Spleen (tissue), 11 donors: ENCODE measurements around the gene DGKB. TPM values are rescaled to one million over a fixed set of nuclear protein-coding genes. Genes with fewer than 3 reads are reported as not detected.

Experiments
- DNase-seq: peaks from one replicate; pipeline ENCODE4 v3.0.0-alpha.2; 2020
- H3K27ac ChIP-seq, 8 donors: fragments of 200-600 bp; sonication (generic) in 7 of 8; 1 replicate in 4 of 8; 2 replicates in 4 of 8; pipeline versions ENCODE4 v1.5.0 to v1.8.0; 2016 to 2021; ENCODE audit warnings: inconsistent platforms in 4 of 8, mild to moderate bottlenecking in 4 of 8, moderate library complexity in 1 of 8
- H3K27me3 ChIP-seq, 7 donors: fragments of 200-600 bp; sonication (generic) in 6 of 7; replicated peaks in 1 of 7; 1 replicate in 4 of 7; 2 replicates in 3 of 7; pipeline versions ENCODE4 v1.5.0 to v1.8.0; 2016 to 2021; ENCODE audit warnings: inconsistent platforms in 3 of 7, mild to moderate bottlenecking in 1 of 7
- H3K36me3 ChIP-seq, 6 donors: fragments of 200-600 bp; sonication (generic) in 5 of 6; 1 replicate in 4 of 6; 2 replicates in 2 of 6; pipeline versions ENCODE4 v1.5.0 to v1.8.0; 2016 to 2021; ENCODE audit warnings: inconsistent platforms in 2 of 6
- H3K4me1 ChIP-seq, 6 donors: fragments of 200-600 bp; sonication (generic) in 5 of 6; 1 replicate in 3 of 6; 2 replicates in 3 of 6; pipeline versions ENCODE4 v1.5.0 to v1.8.0; 2016 to 2021; ENCODE audit warnings: inconsistent platforms in 3 of 6
- H3K4me3 ChIP-seq, 8 donors: fragments of 200-600 bp; sonication (generic) in 7 of 8; 1 replicate in 4 of 8; 2 replicates in 4 of 8; pipeline versions ENCODE4 v1.5.0 to v1.8.0; 2016 to 2021; ENCODE audit warnings: inconsistent platforms in 4 of 8, mild to moderate bottlenecking in 4 of 8, moderate library complexity in 2 of 8
- H3K9me3 ChIP-seq, 8 donors: fragments of 200-600 bp; sonication (generic) in 7 of 8; 1 replicate in 4 of 8; 2 replicates in 4 of 8; pipeline versions ENCODE4 v1.5.0 to v1.8.0; 2016 to 2021; ENCODE audit warnings: inconsistent platforms in 4 of 8
- CTCF ChIP-seq, 11 experiments: fragments of 200-600 bp in 7 of 11; fragments of 450-650 bp in 4 of 11; sonication (generic) in 4 of 11; IDR thresholded peaks in 8 of 11; conservative IDR thresholded peaks in 3 of 11; 1 replicate in 7 of 11; 2 replicates in 4 of 11; pipeline versions ENCODE4 v1.4.0 to v1.8.0; 2016 to 2021; ENCODE audit warnings: antibody characterized with exemption in 11 of 11, inconsistent platforms in 4 of 11, mild to moderate bottlenecking in 1 of 11
- POLR2A ChIP-seq, 3 donors: fragments of 450-650 bp; IDR thresholded peaks; one replicate each; pipeline ENCODE4 v1.5.1; 2017; ENCODE audit warnings: antibody characterized with exemption in 3 of 3, mild to moderate bottlenecking in 1 of 3
- POLR2AphosphoS5 ChIP-seq, 3 donors: sonication (generic); formaldehyde crosslinking; IDR thresholded peaks; one replicate each; pipeline ENCODE4 v1.5.1; 2017; ENCODE audit warnings: antibody characterized with exemption in 3 of 3
- WGBS, 5 donors: extraction: QIAGEN DNeasy Blood & Tissue Kit in 3 of 5; methylation state at CpG; one replicate each; pipeline versions ENCODE4 v1.1.5 to v1.1.7; 2013 to 2018; 5-methylcytosine and 5-hydroxymethylcytosine counted together
- intact Hi-C: fragments of 100-400 bp; cut with DNase I; formaldehyde crosslinking; loops from one replicate; pipeline ENCODE4 v1.15.0; 2023; ENCODE audit warnings: low total_unique reads
- polyA plus RNA-seq, 3 donors: library from polyadenylated mRNA; stranded (reverse); fragments of 200-250 nt; gene quantifications; one replicate each; pipeline ENCODE4 v1.2.1, GENCODE V29; 2013
- total RNA-seq, 7 donors: library from RNA; depleted of rRNA in 3 of 7; stranded (reverse); fragments of >200 nt in 3 of 7; fragmentation: NEBNext Ultra II Directional in 4 of 7; extraction: Animal tissue kit (Norgen Biotek cat#: 25700) in 4 of 7; gene quantifications; one replicate each; pipeline versions ENCODE4 v1.1.0 to v1.2.1, GENCODE V29; 2016 to 2021
- donor health status: healthy with polysubstance abuse.
- donor health status: DM: no; HTN: no; CAD: no; lungs with moderate emphysema.
- donor health status: DM: no; HTN: no; CAD: no.
- donor health status: Bipolar disorder and iron deficiency.
- donor health status: healthy.
- donor health status: DM: no; HTN: no; CAD: no.
- donor health status: DM: yes; HTN: yes; CAD: no.

Gene DGKB
- total and polyA plus RNA-seq, 10 donors, result 0.02 to 0.26 (median 0.03) TPM; not detected in 6

GRCh38 chr7:14229047-14229446, 673.5 kb downstream of the DGKB start:
- Histone ChIP-seq H3K36me3 (no peaks in the 10 kb centered on the region), H3K4me1 (no peaks in the 10 kb centered on the region), H3K27me3 (no peaks in the 10 kb centered on the region), H3K4me3 (no peak overlapping the region), H3K27ac (no peak overlapping the region), H3K9me3 (no peaks in the 10 kb centered on the region)
- no peak for TF ChIP-seq CTCF (IDR thresholded peaks at IDR 0.05 in 8 of 11, conservative IDR thresholded peaks at IDR 0.05 in 3 of 11)
- TF ChIP-seq POLR2A (IDR thresholded peaks at IDR 0.05), result no peak
- TF ChIP-seq POLR2AphosphoS5 (IDR thresholded peaks at IDR 0.05), result no peak
- intact Hi-C loops, result no loop called here
- no peak for DNase-seq

- Histone ChIP-seq H3K27me3 (no peaks in the 10 kb centered on the region), H3K4me3 (no peak overlapping the region), H3K9me3 (no peaks in the 10 kb centered on the region), H3K4me1 (no peaks in the 10 kb centered on the region), H3K27ac (no peak overlapping the region), H3K36me3 (no peaks in the 10 kb centered on the region)
- intact Hi-C loops, result no loop called here
- TF ChIP-seq CTCF (IDR thresholded peaks at IDR 0.05 in 8 of 11, conservative IDR thresholded peaks at IDR 0.05 in 3 of 11) (no peak), POLR2A (IDR thresholded peaks at IDR 0.05) (no peak), POLR2AphosphoS5 (IDR thresholded peaks at IDR 0.05) (no peak)
- WGBS, 5 donors, result 73 to 98% (median 92%) methylated on average over 4 of the region's 4 CpGs
- no peak for DNase-seq
Observed at GRCh38 chr7:14228341-14228740, 674.2 kb downstream of the DGKB start.

GRCh38 chr7:14226126-14226525, 676.4 kb downstream of the DGKB start:
- no peak for DNase-seq
- WGBS, 5 donors, result 77 to 92% (median 83%) methylated on average over 2 of the region's 2 CpGs
- Histone ChIP-seq H3K9me3 (no peaks in the 10 kb centered on the region), H3K4me1 (no peaks in the 10 kb centered on the region), H3K27me3 (no peaks in the 10 kb centered on the region), H3K36me3 (no peaks in the 10 kb centered on the region), H3K4me3 (no peak overlapping the region), H3K27ac (no peak overlapping the region)
- no peak for TF ChIP-seq CTCF (IDR thresholded peaks at IDR 0.05 in 8 of 11, conservative IDR thresholded peaks at IDR 0.05 in 3 of 11)
- TF ChIP-seq POLR2AphosphoS5 (IDR thresholded peaks at IDR 0.05), result no peak
- TF ChIP-seq POLR2A (IDR thresholded peaks at IDR 0.05), result no peak
- intact Hi-C loops, result no loop called here

- Histone ChIP-seq H3K27ac (no peak overlapping the region), H3K4me3 (no peak overlapping the region), H3K36me3 (no peaks in the 10 kb centered on the region), H3K9me3 (no peaks in the 10 kb centered on the region), H3K27me3 (no peaks in the 10 kb centered on the region), H3K4me1 (no peaks in the 10 kb centered on the region)
- no peak for DNase-seq
- TF ChIP-seq POLR2AphosphoS5 (IDR thresholded peaks at IDR 0.05) (no peak), POLR2A (IDR thresholded peaks at IDR 0.05) (no peak)
- intact Hi-C loops, result no loop called here
Observed at GRCh38 chr7:14219125-14219524, 683.4 kb downstream of the DGKB start.

- no peaks in the 10 kb centered on the region for H3K27me3 ChIP-seq
- no peaks in the 10 kb centered on the region for H3K36me3 ChIP-seq
- no peak for DNase-seq
- no peak overlapping the region for H3K27ac ChIP-seq
- H3K9me3 ChIP-seq, result no peaks in the 10 kb centered on the region
- H3K4me1 ChIP-seq, result no peaks in the 10 kb centered on the region
- H3K4me3 ChIP-seq, result no peak overlapping the region
- WGBS, 5 donors, result 80 to 88% (median 85%) methylated on average over 1 of the region's 1 CpG
- TF ChIP-seq CTCF (IDR thresholded peaks at IDR 0.05 in 8 of 11, conservative IDR thresholded peaks at IDR 0.05 in 3 of 11) (no peak), POLR2A (IDR thresholded peaks at IDR 0.05) (no peak), POLR2AphosphoS5 (IDR thresholded peaks at IDR 0.05) (no peak)
- intact Hi-C loops, result no loop called here
Observed at GRCh38 chr7:14218338-14218737, 684.2 kb downstream of the DGKB start.
